ENCODE data around the gene ABCB9.

DNA sequence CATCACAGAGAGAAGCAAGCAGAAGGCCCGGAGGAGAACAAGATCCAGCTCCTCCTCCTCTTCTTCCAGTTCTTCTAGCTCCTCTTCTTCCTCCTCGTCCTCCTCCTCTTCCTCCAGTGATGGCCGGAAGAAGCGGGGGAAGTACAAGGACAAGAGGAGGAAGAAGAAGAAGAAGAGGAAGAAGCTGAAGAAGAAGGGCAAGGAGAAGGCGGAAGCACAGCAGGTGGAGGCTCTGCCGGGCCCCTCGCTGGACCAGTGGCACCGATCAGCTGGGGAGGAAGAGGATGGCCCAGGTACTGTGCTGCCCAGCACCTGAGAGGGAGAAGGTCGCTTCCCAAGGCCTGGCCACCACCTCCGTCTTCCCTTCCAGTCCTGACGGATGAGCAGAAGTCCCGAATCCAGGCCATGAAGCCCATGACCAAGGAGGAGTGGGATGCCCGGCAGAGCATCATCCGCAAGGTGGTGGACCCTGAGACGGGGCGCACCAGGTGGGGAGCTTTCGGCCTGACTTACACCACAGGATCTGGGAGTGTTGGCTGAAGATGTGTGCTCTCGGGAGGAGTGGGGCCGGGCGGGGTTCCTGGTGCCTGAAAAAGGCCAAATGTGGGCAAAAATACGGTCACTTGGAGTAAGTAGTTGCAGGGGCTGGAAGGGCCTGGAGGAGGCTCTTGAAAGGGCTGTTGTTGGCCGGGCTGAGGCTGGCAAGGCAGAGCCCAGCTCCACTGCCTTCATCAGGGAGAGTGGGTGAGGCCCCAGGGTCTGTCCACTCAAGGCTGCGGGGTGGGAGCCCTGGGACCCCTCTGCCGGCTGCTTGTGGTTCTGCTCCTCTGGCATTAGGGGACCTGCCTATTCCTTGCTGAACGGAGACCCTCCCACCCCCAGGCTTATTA lies 15.6 kb upstream of the ABCB9 start:
- TF ChIP-seq, protein P1, sequence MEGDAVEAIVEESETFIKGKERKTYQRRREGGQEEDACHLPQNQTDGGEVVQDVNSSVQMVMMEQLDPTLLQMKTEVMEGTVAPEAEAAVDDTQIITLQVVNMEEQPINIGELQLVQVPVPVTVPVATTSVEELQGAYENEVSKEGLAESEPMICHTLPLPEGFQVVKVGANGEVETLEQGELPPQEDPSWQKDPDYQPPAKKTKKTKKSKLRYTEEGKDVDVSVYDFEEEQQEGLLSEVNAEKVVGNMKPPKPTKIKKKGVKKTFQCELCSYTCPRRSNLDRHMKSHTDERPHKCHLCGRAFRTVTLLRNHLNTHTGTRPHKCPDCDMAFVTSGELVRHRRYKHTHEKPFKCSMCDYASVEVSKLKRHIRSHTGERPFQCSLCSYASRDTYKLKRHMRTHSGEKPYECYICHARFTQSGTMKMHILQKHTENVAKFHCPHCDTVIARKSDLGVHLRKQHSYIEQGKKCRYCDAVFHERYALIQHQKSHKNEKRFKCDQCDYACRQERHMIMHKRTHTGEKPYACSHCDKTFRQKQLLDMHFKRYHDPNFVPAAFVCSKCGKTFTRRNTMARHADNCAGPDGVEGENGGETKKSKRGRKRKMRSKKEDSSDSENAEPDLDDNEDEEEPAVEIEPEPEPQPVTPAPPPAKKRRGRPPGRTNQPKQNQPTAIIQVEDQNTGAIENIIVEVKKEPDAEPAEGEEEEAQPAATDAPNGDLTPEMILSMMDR (IDR thresholded peaks at IDR 0.05), result no peak
- no peak for TF ChIP-seq POLR2A (IDR thresholded peaks at IDR 0.05)

All from prostate gland (tissue), 2 donors.